Activated CD4-positive, alpha-beta T cell treated with anti-CD3 and anti-CD28 coated beads, Interleukin-2, amount 50 U/mL, for 24 hours (primary cell): Measurements from ENCODE around the gene P2RY6.
A peak's percentile ranks its signal among the peaks of the same experiment; 100 is the strongest.

Experiments
- DNase-seq, 2 donors: peaks; one replicate each; pipeline ENCODE4 v3.0.0-alpha.2; 2020; ENCODE audit warnings: low read depth in 1 of 2, low spot score in 1 of 2

P2RY6 gene

GRCh38 chr11:73236854-73237253, 35.3 kb upstream of the P2RY6 start:
- no peak for DNase-seq

GRCh38 chr11:73237471-73238290, 34.5 kb upstream of the P2RY6 start:
- DNase-seq, result no peak

GRCh38 chr11:73239111-73239521, 33.0 kb upstream of the P2RY6 start:
- no peak for DNase-seq

- no peak for DNase-seq
Observed at GRCh38 chr11:73239571-73240189, 32.5 kb upstream of the P2RY6 start.

GRCh38 chr11:73240190-73240781, 31.9 kb upstream of the P2RY6 start:
- DNase-seq, result no peak

GRCh38 chr11:73241300-73241699, 30.8 kb upstream of the P2RY6 start:
- no peak for DNase-seq

- peak; percentile 37 to 64 for DNase-seq
Observed at GRCh38 chr11:73242251-73243092, 29.7 kb upstream of the P2RY6 start.

- no peak for DNase-seq
Observed at GRCh38 chr11:73243093-73243485, 29.0 kb upstream of the P2RY6 start.

- no peak for DNase-seq
Observed at GRCh38 chr11:73244589-73245240, 27.4 kb upstream of the P2RY6 start.

- no peak for DNase-seq
Observed at GRCh38 chr11:73245461-73245860, 26.7 kb upstream of the P2RY6 start.

GRCh38 chr11:73246303-73246702, 25.8 kb upstream of the P2RY6 start:
- DNase-seq, result no peak

- DNase-seq, result no peak
Observed at GRCh38 chr11:73248526-73249185, 23.5 kb upstream of the P2RY6 start.

- DNase-seq, result no peak
Observed at GRCh38 chr11:73249304-73249703, 22.8 kb upstream of the P2RY6 start.

GRCh38 chr11:73249853-73250783, 22.0 kb upstream of the P2RY6 start:
- no peak for DNase-seq

GRCh38 chr11:73252577-73253191, 19.5 kb upstream of the P2RY6 start:
- DNase-seq, result no peak

- DNase-seq, result no peak
Observed at GRCh38 chr11:73257342-73258103, 14.6 kb upstream of the P2RY6 start.

- no peak for DNase-seq
Observed at GRCh38 chr11:73258104-73259035, 13.8 kb upstream of the P2RY6 start.
